ENCODE measurements around the gene POGLUT3. TPM values are rescaled to one million over a fixed set of nuclear protein-coding genes. Genes with fewer than 3 reads are reported as not detected.

POGLUT3 gene
- total RNA-seq, 1 experiment from 2014 or later = 15.3 TPM

DNA sequence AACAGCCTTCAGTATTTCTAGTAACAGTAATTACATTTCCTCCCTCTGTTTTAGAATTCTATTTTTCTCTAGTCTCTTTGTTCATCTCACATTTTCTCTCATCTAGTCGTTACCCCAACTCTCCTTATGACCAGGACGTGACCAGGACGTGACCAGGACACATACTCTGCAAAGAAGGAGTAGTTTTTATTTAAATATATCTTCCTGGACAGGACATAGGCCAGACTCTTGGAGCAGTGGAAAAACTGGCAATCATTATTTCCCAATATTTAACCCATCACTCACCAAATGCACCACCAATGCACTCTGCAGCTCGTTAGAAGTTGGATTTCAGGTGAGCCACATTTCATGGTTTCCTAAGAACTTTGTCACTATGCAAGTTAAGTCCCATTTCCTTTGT is 40.3 kb upstream of the POGLUT3 start:
- DNase-seq (ENCODE audit: low spot score) (no peak), ATAC-seq (no peak)
- ChIA-PET POLR2A (no interaction called here), CTCF (no interaction called here)
- H3K4me1 Mint-ChIP-seq = peaks cover 23% of the 10 kb centered on the region
- TF ChIP-seq TEAD1 (CRISPR knock-in tag; IDR thresholded peaks at IDR 0.05) = no peak
- no peak for TF ChIP-seq GABPB1 (CRISPR knock-in tag; IDR thresholded peaks at IDR 0.05)
- peak overlapping the region; percentile 0; the same call in 1 of the 2 replicates for H3K27ac Mint-ChIP-seq
- H3K4me3 Mint-ChIP-seq = no peak overlapping the region
- H3K36me3 Mint-ChIP-seq = no peaks in the 10 kb centered on the region
- no peaks in the 10 kb centered on the region for H3K27me3 Mint-ChIP-seq (ENCODE audit: low read depth)
- no peaks in the 10 kb centered on the region for H3K9me3 Mint-ChIP-seq

DNA sequence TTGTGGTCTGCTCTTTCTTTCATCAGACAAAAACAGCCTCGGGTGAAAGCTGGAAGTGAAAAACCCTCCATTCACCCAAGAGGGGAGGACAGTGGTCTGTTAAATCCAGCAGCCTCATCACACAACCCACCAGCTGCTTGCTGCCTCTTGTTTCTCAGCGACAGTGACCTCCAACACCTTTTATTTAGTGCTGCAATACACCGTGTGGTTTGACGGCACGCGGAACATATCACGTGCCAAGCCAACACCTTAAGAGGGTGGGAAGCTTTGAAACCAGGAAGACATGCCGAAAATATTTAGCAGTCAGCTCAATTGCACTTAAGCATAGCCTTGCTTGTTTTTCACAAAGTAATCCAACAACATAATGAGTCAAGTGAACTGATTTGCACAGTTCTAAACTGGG is 39.8 kb upstream of the POGLUT3 start:
- TF ChIP-seq, protein P1, sequence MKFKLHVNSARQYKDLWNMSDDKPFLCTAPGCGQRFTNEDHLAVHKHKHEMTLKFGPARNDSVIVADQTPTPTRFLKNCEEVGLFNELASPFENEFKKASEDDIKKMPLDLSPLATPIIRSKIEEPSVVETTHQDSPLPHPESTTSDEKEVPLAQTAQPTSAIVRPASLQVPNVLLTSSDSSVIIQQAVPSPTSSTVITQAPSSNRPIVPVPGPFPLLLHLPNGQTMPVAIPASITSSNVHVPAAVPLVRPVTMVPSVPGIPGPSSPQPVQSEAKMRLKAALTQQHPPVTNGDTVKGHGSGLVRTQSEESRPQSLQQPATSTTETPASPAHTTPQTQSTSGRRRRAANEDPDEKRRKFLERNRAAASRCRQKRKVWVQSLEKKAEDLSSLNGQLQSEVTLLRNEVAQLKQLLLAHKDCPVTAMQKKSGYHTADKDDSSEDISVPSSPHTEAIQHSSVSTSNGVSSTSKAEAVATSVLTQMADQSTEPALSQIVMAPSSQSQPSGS (CRISPR knock-in tag; IDR thresholded peaks at IDR 0.05; ENCODE audit: borderline replicate concordance, low read depth) = no peak
- TF ChIP-seq, protein P2, sequence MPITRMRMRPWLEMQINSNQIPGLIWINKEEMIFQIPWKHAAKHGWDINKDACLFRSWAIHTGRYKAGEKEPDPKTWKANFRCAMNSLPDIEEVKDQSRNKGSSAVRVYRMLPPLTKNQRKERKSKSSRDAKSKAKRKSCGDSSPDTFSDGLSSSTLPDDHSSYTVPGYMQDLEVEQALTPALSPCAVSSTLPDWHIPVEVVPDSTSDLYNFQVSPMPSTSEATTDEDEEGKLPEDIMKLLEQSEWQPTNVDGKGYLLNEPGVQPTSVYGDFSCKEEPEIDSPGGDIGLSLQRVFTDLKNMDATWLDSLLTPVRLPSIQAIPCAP (CRISPR knock-in tag; IDR thresholded peaks at IDR 0.05) = no peak
- TF ChIP-seq, protein P3, sequence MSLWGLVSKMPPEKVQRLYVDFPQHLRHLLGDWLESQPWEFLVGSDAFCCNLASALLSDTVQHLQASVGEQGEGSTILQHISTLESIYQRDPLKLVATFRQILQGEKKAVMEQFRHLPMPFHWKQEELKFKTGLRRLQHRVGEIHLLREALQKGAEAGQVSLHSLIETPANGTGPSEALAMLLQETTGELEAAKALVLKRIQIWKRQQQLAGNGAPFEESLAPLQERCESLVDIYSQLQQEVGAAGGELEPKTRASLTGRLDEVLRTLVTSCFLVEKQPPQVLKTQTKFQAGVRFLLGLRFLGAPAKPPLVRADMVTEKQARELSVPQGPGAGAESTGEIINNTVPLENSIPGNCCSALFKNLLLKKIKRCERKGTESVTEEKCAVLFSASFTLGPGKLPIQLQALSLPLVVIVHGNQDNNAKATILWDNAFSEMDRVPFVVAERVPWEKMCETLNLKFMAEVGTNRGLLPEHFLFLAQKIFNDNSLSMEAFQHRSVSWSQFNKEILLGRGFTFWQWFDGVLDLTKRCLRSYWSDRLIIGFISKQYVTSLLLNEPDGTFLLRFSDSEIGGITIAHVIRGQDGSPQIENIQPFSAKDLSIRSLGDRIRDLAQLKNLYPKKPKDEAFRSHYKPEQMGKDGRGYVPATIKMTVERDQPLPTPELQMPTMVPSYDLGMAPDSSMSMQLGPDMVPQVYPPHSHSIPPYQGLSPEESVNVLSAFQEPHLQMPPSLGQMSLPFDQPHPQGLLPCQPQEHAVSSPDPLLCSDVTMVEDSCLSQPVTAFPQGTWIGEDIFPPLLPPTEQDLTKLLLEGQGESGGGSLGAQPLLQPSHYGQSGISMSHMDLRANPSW (CRISPR knock-in tag; conservative IDR thresholded peaks at IDR 0.05; ENCODE audit: low read depth) = no peak
- no peak for TF ChIP-seq SMAD4 (CRISPR knock-in tag; IDR thresholded peaks at IDR 0.05)
- TF ChIP-seq KAT7 (CRISPR knock-in tag; IDR thresholded peaks at IDR 0.05; ENCODE audit: borderline replicate concordance) = no peak
- TF ChIP-seq, protein P4, sequence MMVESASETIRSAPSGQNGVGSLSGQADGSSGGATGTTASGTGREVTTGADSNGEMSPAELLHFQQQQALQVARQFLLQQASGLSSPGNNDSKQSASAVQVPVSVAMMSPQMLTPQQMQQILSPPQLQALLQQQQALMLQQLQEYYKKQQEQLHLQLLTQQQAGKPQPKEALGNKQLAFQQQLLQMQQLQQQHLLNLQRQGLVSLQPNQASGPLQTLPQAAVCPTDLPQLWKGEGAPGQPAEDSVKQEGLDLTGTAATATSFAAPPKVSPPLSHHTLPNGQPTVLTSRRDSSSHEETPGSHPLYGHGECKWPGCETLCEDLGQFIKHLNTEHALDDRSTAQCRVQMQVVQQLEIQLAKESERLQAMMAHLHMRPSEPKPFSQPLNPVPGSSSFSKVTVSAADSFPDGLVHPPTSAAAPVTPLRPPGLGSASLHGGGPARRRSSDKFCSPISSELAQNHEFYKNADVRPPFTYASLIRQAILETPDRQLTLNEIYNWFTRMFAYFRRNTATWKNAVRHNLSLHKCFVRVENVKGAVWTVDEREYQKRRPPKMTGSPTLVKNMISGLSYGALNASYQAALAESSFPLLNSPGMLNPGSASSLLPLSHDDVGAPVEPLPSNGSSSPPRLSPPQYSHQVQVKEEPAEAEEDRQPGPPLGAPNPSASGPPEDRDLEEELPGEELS (CRISPR knock-in tag; IDR thresholded peaks at IDR 0.05) = no peak
- H3K27me3 Mint-ChIP-seq (ENCODE audit: low read depth) = no peaks in the 10 kb centered on the region
- ChIA-PET CTCF (no interaction called here), POLR2A (no interaction called here)
- no peaks in the 10 kb centered on the region for H3K36me3 Mint-ChIP-seq
- no peak for DNase-seq (ENCODE audit: low spot score)
- H3K27ac Mint-ChIP-seq = peak overlapping the region; percentile 64
- H3K4me3 Mint-ChIP-seq = no peak overlapping the region
- peaks cover 18% of the 10 kb centered on the region for H3K4me1 Mint-ChIP-seq
- no peaks in the 10 kb centered on the region for H3K9me3 Mint-ChIP-seq
- 0 out of 2 replicates have a peak, but pooled peaks have one; percentile 26 for ATAC-seq

DNA sequence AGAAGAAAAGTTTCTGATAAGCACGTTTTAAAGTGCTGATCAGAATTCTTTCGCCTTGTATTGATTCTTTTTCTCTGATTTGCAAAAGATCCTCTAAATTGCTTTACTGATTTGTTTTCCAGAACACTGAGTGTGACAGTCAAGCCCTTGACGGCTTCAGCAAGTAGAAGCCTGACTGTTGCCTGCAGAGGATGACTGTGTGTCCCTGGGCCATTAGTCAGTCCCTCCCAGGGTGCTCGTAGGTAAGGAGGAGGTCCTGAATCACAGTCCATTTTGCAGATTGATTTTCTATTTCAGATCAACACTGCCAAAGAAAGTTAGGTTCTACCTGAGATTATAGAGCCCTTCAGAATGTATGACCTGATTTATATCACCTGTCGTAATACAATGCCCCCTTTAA is 38.6 kb upstream of the POGLUT3 start:
- H3K36me3 Mint-ChIP-seq = peaks cover 3% of the 10 kb centered on the region; the same call in 1 of the 2 replicates
- DNase-seq (ENCODE audit: low spot score) = no peak
- H3K4me1 Mint-ChIP-seq = peaks cover 18% of the 10 kb centered on the region
- ChIA-PET CTCF (no interaction called here), POLR2A (no interaction called here)
- H3K9me3 Mint-ChIP-seq = no peaks in the 10 kb centered on the region
- no peak for ATAC-seq
- no peak overlapping the region for H3K4me3 Mint-ChIP-seq
- no peak overlapping the region for H3K27ac Mint-ChIP-seq
- no peaks in the 10 kb centered on the region for H3K27me3 Mint-ChIP-seq (ENCODE audit: low read depth)
- TF ChIP-seq, protein P5, sequence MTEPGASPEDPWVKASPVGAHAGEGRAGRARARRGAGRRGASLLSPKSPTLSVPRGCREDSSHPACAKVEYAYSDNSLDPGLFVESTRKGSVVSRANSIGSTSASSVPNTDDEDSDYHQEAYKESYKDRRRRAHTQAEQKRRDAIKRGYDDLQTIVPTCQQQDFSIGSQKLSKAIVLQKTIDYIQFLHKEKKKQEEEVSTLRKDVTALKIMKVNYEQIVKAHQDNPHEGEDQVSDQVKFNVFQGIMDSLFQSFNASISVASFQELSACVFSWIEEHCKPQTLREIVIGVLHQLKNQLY (CRISPR knock-in tag; IDR thresholded peaks at IDR 0.05) = no peak
- TF ChIP-seq OVOL2 (CRISPR knock-in tag; IDR thresholded peaks at IDR 0.05; ENCODE audit: borderline replicate concordance) = no peak
- TF ChIP-seq, protein P6, sequence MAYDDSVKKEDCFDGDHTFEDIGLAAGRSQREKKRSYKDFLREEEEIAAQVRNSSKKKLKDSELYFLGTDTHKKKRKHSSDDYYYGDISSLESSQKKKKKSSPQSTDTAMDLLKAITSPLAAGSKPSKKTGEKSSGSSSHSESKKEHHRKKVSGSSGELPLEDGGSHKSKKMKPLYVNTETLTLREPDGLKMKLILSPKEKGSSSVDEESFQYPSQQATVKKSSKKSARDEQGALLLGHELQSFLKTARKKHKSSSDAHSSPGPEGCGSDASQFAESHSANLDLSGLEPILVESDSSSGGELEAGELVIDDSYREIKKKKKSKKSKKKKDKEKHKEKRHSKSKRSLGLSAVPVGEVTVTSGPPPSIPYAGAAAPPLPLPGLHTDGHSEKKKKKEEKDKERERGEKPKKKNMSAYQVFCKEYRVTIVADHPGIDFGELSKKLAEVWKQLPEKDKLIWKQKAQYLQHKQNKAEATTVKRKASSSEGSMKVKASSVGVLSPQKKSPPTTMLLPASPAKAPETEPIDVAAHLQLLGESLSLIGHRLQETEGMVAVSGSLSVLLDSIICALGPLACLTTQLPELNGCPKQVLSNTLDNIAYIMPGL (CRISPR knock-in tag; IDR thresholded peaks at IDR 0.05) = no peak
- no peak for TF ChIP-seq NFATC4 (CRISPR knock-in tag; IDR thresholded peaks at IDR 0.05)
- no peak for TF ChIP-seq NFE2L1 (CRISPR knock-in tag; IDR thresholded peaks at IDR 0.05)
- TF ChIP-seq RORB (CRISPR knock-in tag; IDR thresholded peaks at IDR 0.05) = no peak
- TF ChIP-seq FOXJ3 (CRISPR knock-in tag; IDR thresholded peaks at IDR 0.05; ENCODE audit: borderline replicate concordance) = no peak
- no peak for TF ChIP-seq RELA (CRISPR knock-in tag; IDR thresholded peaks at IDR 0.05; ENCODE audit: borderline replicate concordance)
- TF ChIP-seq, protein P7, sequence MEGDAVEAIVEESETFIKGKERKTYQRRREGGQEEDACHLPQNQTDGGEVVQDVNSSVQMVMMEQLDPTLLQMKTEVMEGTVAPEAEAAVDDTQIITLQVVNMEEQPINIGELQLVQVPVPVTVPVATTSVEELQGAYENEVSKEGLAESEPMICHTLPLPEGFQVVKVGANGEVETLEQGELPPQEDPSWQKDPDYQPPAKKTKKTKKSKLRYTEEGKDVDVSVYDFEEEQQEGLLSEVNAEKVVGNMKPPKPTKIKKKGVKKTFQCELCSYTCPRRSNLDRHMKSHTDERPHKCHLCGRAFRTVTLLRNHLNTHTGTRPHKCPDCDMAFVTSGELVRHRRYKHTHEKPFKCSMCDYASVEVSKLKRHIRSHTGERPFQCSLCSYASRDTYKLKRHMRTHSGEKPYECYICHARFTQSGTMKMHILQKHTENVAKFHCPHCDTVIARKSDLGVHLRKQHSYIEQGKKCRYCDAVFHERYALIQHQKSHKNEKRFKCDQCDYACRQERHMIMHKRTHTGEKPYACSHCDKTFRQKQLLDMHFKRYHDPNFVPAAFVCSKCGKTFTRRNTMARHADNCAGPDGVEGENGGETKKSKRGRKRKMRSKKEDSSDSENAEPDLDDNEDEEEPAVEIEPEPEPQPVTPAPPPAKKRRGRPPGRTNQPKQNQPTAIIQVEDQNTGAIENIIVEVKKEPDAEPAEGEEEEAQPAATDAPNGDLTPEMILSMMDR (IDR thresholded peaks at IDR 0.05) = no peak
- TF ChIP-seq, protein P8, sequence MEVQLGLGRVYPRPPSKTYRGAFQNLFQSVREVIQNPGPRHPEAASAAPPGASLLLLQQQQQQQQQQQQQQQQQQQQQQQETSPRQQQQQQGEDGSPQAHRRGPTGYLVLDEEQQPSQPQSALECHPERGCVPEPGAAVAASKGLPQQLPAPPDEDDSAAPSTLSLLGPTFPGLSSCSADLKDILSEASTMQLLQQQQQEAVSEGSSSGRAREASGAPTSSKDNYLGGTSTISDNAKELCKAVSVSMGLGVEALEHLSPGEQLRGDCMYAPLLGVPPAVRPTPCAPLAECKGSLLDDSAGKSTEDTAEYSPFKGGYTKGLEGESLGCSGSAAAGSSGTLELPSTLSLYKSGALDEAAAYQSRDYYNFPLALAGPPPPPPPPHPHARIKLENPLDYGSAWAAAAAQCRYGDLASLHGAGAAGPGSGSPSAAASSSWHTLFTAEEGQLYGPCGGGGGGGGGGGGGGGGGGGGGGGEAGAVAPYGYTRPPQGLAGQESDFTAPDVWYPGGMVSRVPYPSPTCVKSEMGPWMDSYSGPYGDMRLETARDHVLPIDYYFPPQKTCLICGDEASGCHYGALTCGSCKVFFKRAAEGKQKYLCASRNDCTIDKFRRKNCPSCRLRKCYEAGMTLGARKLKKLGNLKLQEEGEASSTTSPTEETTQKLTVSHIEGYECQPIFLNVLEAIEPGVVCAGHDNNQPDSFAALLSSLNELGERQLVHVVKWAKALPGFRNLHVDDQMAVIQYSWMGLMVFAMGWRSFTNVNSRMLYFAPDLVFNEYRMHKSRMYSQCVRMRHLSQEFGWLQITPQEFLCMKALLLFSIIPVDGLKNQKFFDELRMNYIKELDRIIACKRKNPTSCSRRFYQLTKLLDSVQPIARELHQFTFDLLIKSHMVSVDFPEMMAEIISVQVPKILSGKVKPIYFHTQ (CRISPR knock-in tag; IDR thresholded peaks at IDR 0.05) = no peak
